ENCODE data around the gene CHD5.

CHD5 gene

DNA sequence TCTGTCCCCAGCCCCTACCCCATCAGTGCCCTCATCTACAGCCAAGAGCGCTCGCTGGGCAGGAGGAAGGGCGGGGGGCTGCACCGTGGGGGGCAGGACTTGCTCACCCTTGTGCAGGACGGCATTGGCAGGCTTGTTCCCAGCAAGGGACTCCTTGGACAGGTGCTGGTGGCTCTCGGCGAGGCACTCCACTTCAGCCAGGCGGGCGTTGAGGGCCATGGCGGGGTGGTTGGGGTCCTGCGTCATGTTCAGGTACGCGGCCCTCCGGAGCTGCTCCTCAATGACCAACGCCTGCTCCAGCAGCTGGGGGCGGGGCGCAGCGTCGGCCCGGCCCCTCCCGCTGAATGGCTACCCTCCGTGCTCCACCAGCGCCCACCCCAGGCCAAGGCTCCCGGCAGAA lies 70.4 kb downstream of the CHD5 start:
- no peak for DNase-seq

- peak; percentile 86 for DNase-seq
Observed at GRCh38 chr1:6108937-6109614, 71.0 kb downstream of the CHD5 start.

GRCh38 chr1:6108476-6108875 lies 71.6 kb downstream of the CHD5 start:
- DNase-seq, result no peak

DNA sequence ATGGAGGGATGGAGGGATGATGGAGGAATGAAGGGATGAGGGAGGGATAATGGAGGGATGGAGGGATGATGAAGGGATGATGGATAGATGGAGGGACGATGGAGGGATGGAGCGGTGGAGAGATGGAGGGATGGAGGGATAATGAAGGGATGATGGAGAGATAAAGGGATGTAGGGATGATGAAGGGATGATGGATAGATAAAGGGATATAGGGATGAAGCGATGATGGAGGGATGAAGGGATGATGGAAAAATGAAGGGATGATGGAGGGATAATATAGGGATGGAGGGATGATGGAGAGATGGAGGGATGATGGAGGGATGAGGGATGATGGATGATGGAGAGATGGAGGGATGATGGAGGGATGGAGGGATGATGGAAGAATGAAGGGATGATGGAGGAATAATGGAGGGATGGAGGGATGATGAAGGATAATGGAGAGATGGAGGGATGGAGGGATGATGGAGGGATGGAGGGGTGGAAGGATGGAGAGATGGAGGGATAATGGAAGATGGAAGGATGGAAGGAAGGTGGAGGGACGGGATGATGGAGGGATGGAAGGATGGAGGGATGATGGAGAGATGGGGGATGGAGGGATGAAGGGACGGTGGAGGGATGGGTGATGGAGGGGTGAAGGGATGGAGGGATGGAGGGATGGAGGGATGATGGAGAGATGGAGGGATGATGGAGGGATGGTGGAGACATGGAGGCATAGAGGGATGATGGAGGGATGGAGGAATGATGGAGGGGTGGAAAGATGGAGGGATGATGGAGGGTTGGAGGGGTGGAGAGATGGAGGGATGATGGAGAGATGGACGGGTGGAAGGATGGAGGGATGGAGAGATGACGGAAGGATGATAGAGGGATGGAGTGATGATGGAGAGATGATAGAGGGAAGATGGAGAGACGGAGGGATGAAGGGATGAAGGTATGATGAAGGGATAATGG lies 72.4 kb downstream of the CHD5 start:
- DNase-seq, result no peak

GRCh38 chr1:6106977-6107376 lies 73.1 kb downstream of the CHD5 start:
- no peak for DNase-seq

DNA sequence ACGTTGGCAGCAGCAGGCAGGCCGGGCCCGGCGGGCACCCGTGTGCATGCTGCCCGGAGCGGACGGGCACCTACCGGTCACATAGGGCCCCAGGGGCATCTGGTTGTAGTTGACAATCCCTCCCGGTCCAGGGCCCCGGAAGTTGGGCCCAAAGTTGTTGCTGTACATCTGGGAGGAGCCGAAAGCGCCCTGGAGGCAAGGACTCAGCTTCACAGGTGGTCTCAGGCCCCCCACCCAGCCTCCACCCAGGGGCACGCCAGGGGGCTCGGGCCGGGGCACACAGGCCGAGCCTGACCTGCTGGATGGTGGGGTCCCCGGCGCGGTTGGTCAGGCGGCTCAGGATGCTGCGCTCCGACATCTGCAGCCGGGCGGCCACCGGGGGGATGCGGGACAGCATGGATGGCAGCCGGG lies 73.8 kb downstream of the CHD5 start:
- DNase-seq, result no peak

DNA sequence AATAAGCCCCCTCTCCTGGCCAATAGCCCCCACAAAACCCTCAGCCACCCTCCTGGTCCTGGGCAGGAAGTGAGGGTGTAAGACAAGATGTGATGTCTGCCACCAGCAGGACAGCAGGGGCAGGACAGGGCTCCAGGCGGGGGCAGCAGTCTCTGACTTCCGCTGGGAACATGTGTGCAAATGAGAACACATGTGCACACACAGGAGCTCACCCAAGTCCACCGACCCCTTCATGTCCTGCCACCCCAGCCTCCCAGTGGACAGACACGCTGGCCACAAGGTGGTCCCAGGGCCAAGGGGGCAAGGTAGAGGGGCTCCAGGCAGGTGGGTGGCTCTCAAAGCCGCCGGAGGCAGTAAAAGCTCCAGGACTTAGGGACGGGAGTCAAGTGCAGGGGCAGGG lies 74.4 kb downstream of the CHD5 start:
- no peak for DNase-seq

- DNase-seq, result no peak
Observed at GRCh38 chr1:6105218-6105679, 74.9 kb downstream of the CHD5 start.

- DNase-seq, result no peak
Observed at GRCh38 chr1:6104631-6105030, 75.5 kb downstream of the CHD5 start.

GRCh38 chr1:6103854-6104530 lies 76.1 kb downstream of the CHD5 start:
- DNase-seq, result no peak

GRCh38 chr1:6103111-6103853 lies 76.8 kb downstream of the CHD5 start:
- no peak for DNase-seq

GRCh38 chr1:6102532-6102845 lies 77.6 kb downstream of the CHD5 start:
- DNase-seq, result no peak

DNA sequence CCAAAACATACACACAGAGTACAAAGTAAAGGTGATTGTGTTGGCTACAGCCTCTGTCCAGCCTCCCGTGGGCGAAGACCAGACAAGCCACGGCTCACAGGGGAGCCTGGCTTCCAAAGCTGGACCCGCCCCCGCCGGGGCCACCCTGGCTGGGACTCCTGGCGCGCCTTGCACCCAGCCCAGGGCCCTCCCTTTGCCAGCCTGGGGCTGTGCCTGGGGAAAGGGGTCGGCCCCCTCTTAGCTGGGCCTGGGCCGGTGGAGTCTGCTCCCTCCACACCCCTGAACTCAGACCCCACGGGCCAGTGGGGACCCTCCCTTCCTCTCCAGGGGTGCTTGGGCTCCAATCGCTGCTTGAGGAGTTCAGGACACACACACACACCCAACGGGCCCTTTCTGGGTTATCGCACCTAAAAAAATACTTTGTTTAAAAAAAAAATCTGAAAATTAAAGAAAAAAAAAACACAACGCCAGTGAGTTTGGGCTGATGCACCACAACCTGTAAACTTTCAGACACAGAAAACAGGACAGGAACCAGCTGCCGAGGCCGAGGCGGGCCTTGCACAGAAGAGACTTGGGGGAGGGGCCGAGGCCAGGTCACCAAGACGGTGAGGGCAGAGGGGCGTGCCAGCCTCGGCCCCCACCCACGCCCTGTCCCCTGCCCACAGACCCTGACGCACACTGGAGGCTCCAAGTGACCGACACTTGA lies 78.1 kb downstream of the CHD5 start:
- no peak for DNase-seq

- no peak for DNase-seq
Observed at GRCh38 chr1:6100861-6101783, 79.0 kb downstream of the CHD5 start.

DNA sequence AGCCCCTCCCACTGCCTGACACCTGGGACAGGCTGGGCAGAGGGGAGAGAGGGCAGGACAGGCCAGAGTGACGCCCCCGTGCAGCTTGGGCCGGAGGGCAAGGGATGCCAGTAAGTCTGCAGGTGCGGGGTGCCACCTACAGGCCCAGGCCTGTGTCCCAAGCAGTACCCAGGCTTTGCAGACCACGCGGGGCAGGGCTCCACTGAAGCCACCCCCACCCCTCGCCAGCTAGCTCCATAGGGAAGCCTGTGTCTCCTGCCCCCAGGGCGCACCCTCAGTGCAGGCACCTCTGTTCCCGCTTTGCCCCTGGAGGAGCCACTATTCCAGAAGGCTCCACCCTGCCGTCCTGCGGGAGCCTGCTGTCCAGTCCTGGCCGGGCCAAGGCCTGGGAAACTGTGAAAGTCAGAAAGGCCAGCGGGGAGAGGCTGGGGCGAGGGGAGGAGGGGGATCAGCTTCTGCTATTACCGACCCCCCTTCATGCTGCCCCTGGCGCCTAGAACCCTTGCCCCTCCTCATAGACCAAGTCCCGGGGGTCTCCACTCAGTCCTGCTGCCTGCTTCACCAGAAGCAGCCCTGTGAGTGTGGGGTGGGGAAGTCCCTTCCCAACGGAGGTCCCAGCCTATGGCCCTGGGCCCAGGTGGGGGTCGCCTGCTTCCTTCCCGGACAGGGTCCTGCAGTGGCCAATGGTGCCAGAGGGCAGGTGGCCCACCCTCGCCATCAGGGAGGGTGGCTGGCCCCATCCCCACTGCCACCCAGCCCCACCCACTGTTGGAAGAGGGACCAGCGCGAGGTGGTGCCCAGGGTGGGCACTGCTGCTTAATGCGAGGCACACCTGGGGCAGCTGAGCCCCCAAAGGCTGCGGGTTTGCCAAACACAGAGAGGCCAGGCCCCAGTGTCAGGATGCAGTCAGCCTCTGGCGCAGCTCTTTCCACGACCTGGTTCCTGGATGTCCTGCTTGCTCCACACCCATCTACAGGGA lies 80.0 kb downstream of the CHD5 start:
- DNase-seq, result no peak

- DNase-seq, result no peak
Observed at GRCh38 chr1:6099297-6099696, 80.8 kb downstream of the CHD5 start.

DNA sequence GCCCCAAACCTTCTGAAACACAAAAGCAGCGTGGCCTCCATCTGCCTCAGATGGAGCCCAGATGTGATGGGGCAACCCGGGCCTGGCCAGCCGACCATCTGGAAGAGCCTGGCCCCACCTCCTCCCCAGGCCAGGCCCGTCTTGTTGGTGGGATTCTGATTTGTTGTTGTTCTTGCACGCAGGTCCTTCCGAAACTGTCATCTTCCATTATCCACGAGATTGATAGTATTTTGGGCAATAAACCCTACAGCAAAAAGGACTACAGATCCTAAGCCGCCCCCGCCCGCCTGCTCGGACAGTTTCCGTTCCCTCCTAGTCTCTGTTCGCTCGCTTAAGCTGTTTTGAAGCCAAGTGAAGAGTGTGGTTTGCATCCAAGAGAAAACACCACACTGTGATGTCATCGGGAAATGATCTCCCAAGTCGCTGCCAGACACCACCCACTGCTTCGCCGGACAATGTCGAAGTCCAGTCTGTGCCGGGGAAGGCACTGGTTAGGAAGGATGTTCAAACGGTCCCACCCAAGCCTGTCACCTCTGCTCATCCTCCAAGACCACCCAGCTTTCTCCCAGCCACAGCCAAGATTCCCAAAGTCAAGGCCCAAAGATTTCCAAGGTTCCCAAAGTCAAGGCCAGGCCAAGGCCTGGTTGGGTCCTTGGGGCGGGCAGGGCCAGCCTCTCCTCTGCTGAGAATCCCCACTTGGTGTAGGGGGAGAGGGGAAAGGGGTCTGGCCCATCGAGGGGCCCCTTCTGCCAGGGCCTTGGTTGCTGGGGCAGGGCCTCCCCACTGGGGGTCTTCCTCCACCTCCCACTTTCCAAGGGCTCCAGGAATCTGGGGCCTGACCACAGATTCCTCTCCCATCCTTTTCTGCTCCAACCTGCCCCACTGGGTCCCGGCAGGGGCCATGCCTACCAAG lies 81.6 kb downstream of the CHD5 start:
- no peak for DNase-seq

GRCh38 chr1:6097824-6098223 lies 82.3 kb downstream of the CHD5 start:
- DNase-seq, result no peak

DNA sequence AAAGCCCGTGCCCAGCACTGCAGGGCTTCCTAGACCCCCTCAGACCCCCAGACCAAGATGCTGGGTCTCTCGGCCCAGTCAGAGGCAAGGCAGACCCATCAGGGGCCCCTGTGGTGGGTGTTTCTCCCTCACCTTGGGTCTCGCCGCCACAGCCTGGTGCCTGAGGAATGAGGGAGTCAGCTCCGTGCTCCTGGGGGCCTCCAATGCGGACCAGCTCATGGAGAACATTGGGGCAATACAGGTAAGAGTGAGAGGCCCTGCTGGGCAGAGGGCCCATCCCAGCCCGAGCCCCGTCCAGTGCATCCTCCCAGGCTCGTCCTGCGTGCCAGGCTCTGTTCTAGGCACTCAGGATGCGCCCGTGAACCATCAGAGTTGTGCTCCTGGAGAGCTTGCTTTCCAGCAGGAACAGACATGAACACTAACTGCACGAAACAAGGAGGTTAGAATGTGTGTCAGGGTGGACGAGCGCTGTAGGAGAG lies 83.0 kb downstream of the CHD5 start:
- DNase-seq, result no peak

Measured in NCI-H1092 treated with DMSO at 0.1 percent for 48 hours (cell line).